Neural crest cell (in vitro differentiated cells): ENCODE results near the gene FRMD4A. TPM values are rescaled to one million over a fixed set of nuclear protein-coding genes. Genes with fewer than 3 reads are reported as not detected.

ENCODE experiments used
- DNase-seq: peaks from one replicate; pipeline ENCODE4 v3.0.0; 2021; ENCODE audit warnings: low read depth, mixed read lengths, low spot score
- H3K27ac Mint-ChIP-seq: one replicate; pipeline ENCODE4 v1.8.0; 2021; ENCODE audit warnings: mild to moderate bottlenecking, mixed read lengths; ENCODE audit not compliant: unreplicated experiment
- H3K27me3 Mint-ChIP-seq: 2 replicates; pipeline ENCODE4 v1.8.0; 2021; ENCODE audit warnings: low read depth, mild to moderate bottlenecking, mixed read lengths
- H3K36me3 Mint-ChIP-seq: 2 replicates; pipeline ENCODE4 v1.8.0; 2021; ENCODE audit warnings: low read depth, mild to moderate bottlenecking, mixed read lengths
- H3K4me1 Mint-ChIP-seq: 2 replicates; pipeline ENCODE4 v1.8.0; 2021; ENCODE audit warnings: mixed read lengths
- H3K4me3 Mint-ChIP-seq: one replicate; pipeline ENCODE4 v1.8.0; 2021; ENCODE audit warnings: mild to moderate bottlenecking, mixed read lengths
- H3K9me3 Mint-ChIP-seq: 2 replicates; pipeline ENCODE4 v1.8.0; 2021; ENCODE audit warnings: mixed read lengths
- total RNA-seq: library from RNA; stranded (reverse); gene quantifications from 2 replicates; pipeline ENCODE4 v1.2.1, GENCODE V29; 2021
- TF ChIP-seq, protein P1 (sequence below): fragments of 200-600 bp; sonication (generic); conservative IDR thresholded peaks from 2 replicates; pipeline ENCODE4 v1.5.0; 2021; ENCODE audit warnings: antibody characterized with exemption, mild to moderate bottlenecking

Gene FRMD4A
- total RNA-seq, 1 donor from 2014 or later = 65.3 TPM

DNA sequence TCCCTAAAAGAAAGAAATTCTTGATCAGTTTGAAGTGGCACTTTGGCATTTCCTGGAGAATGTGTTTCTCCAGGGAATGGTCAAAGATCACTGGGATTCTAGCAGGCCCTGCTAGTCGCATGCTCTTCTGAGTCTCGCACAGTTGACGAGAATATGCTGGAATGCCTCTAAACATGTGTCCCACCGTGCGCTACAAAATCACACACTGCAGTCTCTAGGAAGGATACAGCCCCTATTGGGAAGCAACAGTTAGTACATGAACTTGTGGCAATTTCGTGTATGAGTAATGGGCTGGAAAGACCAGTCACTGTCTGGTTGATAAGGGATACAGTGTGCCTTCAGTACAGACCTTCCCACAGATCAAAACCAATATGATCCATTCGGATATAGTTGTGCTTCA is 486.1 kb downstream of the FRMD4A start:
- no peak for DNase-seq
- H3K9me3 Mint-ChIP-seq = peaks cover 2% of the 10 kb centered on the region
- TF ChIP-seq, protein P1, sequence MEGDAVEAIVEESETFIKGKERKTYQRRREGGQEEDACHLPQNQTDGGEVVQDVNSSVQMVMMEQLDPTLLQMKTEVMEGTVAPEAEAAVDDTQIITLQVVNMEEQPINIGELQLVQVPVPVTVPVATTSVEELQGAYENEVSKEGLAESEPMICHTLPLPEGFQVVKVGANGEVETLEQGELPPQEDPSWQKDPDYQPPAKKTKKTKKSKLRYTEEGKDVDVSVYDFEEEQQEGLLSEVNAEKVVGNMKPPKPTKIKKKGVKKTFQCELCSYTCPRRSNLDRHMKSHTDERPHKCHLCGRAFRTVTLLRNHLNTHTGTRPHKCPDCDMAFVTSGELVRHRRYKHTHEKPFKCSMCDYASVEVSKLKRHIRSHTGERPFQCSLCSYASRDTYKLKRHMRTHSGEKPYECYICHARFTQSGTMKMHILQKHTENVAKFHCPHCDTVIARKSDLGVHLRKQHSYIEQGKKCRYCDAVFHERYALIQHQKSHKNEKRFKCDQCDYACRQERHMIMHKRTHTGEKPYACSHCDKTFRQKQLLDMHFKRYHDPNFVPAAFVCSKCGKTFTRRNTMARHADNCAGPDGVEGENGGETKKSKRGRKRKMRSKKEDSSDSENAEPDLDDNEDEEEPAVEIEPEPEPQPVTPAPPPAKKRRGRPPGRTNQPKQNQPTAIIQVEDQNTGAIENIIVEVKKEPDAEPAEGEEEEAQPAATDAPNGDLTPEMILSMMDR = no peak
- H3K27me3 Mint-ChIP-seq = no peaks in the 10 kb centered on the region
- peaks cover 19% of the 10 kb centered on the region for H3K36me3 Mint-ChIP-seq
- peaks cover 27% of the 10 kb centered on the region for H3K4me1 Mint-ChIP-seq
- no peak overlapping the region for H3K4me3 Mint-ChIP-seq
- H3K27ac Mint-ChIP-seq = no peak overlapping the region

DNA sequence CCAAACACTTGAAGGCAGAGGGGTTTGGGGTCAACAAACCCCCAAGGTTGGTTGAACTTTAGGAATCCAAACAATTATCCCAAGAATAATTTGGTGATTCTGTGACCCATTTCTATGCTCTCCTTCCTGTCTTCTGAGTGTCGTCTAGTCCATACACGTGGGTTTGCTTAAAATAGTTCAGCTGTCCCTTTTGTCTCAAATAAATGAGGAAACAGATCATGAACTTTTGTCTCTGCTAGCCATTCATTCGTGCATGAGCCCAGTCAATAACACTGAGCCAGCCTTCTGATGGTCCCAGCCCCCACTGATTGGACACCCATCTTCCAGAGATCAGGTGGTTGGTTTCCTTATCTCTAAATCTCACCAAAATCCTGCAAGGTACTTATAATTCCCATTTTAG is 488.6 kb downstream of the FRMD4A start:
- Mint-ChIP-seq H3K36me3 (peaks cover 19% of the 10 kb centered on the region), H3K4me3 (no peak overlapping the region), H3K27me3 (no peaks in the 10 kb centered on the region), H3K9me3 (peaks cover 2% of the 10 kb centered on the region), H3K4me1 (peaks cover 27% of the 10 kb centered on the region), H3K27ac (no peak overlapping the region)
- TF ChIP-seq, protein P1 = no peak
- no peak for DNase-seq

DNA sequence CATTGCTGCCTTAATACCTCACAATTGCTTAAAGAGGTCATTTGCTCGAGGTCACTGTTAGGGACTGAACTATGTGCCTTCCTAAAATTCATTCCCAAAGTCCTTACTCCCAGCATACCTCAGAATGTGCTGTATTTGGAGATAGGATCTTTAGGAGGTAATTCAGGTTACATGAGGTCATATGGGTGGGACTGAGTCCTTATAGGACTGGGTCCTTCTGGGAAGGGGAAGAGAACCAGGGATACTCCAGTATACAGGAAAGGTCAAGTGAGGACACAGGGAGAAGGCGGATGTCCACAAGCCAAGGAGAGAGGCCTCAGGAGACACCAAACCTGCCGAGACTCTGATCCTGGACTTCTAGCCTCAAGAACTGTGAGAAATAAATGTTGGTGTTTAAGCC is 490.7 kb downstream of the FRMD4A start:
- Mint-ChIP-seq H3K36me3 (peaks cover 19% of the 10 kb centered on the region), H3K4me1 (peaks cover 28% of the 10 kb centered on the region)

DNA sequence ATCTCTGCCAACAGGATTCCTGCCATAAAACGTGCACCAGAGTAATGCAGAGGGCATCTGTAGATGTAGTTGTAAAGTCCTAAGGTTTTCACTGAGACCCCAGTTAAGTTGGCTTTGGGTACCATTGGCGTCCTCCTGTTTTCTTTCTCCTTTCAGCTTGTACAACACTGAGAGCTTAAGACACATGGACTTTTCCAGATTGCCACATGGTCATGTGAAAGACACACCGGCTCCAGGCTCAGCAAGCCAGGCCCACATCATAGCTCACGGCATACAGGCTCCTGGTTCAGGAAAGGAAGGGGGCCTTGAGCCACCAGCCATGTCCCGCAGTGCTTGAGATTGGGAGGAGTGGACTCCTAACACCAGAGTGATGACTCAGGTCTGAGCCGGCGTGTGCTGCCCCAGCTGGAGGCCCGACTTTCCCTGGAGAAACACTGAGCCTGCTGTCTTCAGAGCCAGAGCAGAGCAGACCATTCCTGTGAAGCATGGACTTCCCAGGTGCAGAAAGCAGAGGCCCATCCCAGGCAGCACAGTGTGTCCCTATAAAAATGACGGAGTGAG is 491.2 kb downstream of the FRMD4A start:
- no peak overlapping the region for H3K4me3 Mint-ChIP-seq
- no peak overlapping the region for H3K27ac Mint-ChIP-seq
- no peaks in the 10 kb centered on the region for H3K27me3 Mint-ChIP-seq
- no peak for DNase-seq
- peaks cover 19% of the 10 kb centered on the region for H3K36me3 Mint-ChIP-seq
- TF ChIP-seq, protein P1 = no peak
- H3K4me1 Mint-ChIP-seq = peaks cover 33% of the 10 kb centered on the region
- peaks cover 2% of the 10 kb centered on the region for H3K9me3 Mint-ChIP-seq

More for the DNA sequence above, 490.7 kb downstream of the FRMD4A start:
- DNase-seq = no peak
- TF ChIP-seq, protein P1 = no peak
- Mint-ChIP-seq H3K4me3 (no peak overlapping the region), H3K27me3 (no peaks in the 10 kb centered on the region), H3K9me3 (peaks cover 2% of the 10 kb centered on the region), H3K27ac (no peak overlapping the region)

DNA sequence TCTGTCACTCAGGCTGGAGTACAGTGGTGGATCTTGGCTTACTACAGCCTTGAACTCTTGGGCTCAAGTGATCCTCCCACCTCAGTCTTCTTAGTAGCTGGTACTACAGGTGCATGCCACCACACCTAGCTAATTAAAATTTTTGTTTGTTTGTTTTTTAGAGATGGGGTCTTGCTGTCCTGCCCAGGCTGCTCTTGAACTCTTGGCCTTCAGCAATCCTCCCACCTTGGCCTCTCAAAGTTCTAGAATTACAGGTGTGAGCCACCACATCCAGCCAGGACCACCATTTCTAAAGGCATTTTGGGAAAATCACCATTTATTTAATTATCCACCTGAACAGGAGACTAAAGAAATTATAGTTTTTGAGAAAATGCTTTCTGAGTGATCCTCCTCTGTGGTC is 491.7 kb downstream of the FRMD4A start:
- Mint-ChIP-seq H3K9me3 (peaks cover 2% of the 10 kb centered on the region), H3K4me3 (no peak overlapping the region), H3K27me3 (no peaks in the 10 kb centered on the region), H3K27ac (no peak overlapping the region), H3K36me3 (peaks cover 19% of the 10 kb centered on the region), H3K4me1 (peaks cover 38% of the 10 kb centered on the region)
- TF ChIP-seq, protein P1 = no peak
- DNase-seq = no peak
